GM12878 (cell line): ENCODE results near the gene RBP3. TPM values are rescaled to one million over a fixed set of nuclear protein-coding genes. Genes with fewer than 3 reads are reported as not detected.

Experiments used
- ATAC-seq: fragments of 200-7000 bp; cut with Tn5 transposase; 3 replicates; pipeline ENCODE4 v1.9.1; 2020; ENCODE audit warnings: mild to moderate bottlenecking, moderate library complexity
- BruUV-seq: library from RNA; stranded (reverse); fragments of 400-500 nt; replicated peaks from 2 replicates; lab custom pipeline; 2021; lab: Mats Ljungman, UMichigan
- CTCF ChIA-PET: fragments of 300-600 bp; sonication (Branson Sonifier 250); formaldehyde crosslinking; extraction: SDS; loops from one replicate; lab custom pipeline; 2021; ENCODE audit warnings: inconsistent platforms; lab: Yijun Ruan, JAX
- POLR2A ChIA-PET: fragments of 350-600 bp; formaldehyde crosslinking; extraction: SDS; loops from one replicate; lab custom pipeline; 2021; ENCODE audit warnings: inconsistent platforms; lab: Charles Lee
- RAD21 ChIA-PET: fragments of 300-600 bp; sonication (Branson Sonifier 250); formaldehyde crosslinking; loops from one replicate; lab custom pipeline; 2023; ENCODE audit warnings: antibody characterized with exemption; ENCODE audit not compliant: unreplicated experiment; lab: Charles Lee
- SMC1A ChIA-PET: fragments of 300-600 bp; sonication (Branson Sonifier 250); formaldehyde crosslinking; loops from one replicate; lab custom pipeline; 2023; ENCODE audit not compliant: unreplicated experiment, uncharacterized antibody; lab: Charles Lee
- DNase-seq: peaks from one replicate; pipeline ENCODE4 v3.0.0-alpha.2; 2011; ENCODE audit warnings: low read depth, low spot score
- FAIRE-seq: peaks from 3 replicates; lab custom pipeline; 2011; peaks lifted over from hg19 to GRCh38; lab: Jason Lieb, UNC
- H2AFZ ChIP-seq: 2 replicates; pipeline ENCODE4 v1.6.0; 2011; ENCODE audit warnings: low read depth, low read length, control low read depth; ENCODE audit not compliant: control insufficient read depth
- H3K27ac ChIP-seq: 2 replicates; pipeline ENCODE4 v1.5.1; 2011; ENCODE audit warnings: control low read depth; ENCODE audit not compliant: control insufficient read depth, insufficient read depth
- H3K27me3 ChIP-seq, 2 experiments: replicated peaks in 1 of 2; 2 replicates each; pipeline versions ENCODE4 v1.6.0 to v1.6.1; 2011; ENCODE audit warnings: low read length in 1 of 2; ENCODE audit not compliant: control insufficient read depth in 2 of 2, insufficient read depth in 2 of 2
- H3K36me3 ChIP-seq, 2 experiments: 2 replicates each; pipeline ENCODE4 v1.5.1; 2011; ENCODE audit warnings: low read length in 1 of 2; ENCODE audit not compliant: control insufficient read depth in 2 of 2, insufficient read depth in 2 of 2
- H3K4me1 ChIP-seq: 2 replicates; pipeline ENCODE4 v1.6.1; 2011; ENCODE audit warnings: mild to moderate bottlenecking, low read length, moderate library complexity, mixed read lengths; ENCODE audit not compliant: control insufficient read depth, insufficient read depth
- H3K4me2 ChIP-seq: 2 replicates; pipeline ENCODE4 v1.6.0; 2011; ENCODE audit warnings: control low read depth; ENCODE audit not compliant: control insufficient read depth, insufficient read depth
- H3K4me3 ChIP-seq: fragments of 200-600 bp; sonication (generic); 2 replicates; pipeline ENCODE4 v1.5.1; 2016
- H3K79me2 ChIP-seq: 2 replicates; pipeline ENCODE4 v1.6.0; 2011; ENCODE audit warnings: low read length; ENCODE audit not compliant: control insufficient read depth, insufficient read depth
- H3K9ac ChIP-seq: 2 replicates; pipeline ENCODE4 v1.8.0; 2011; ENCODE audit warnings: low read length, control low read depth, mixed read lengths; ENCODE audit not compliant: control insufficient read depth, insufficient read depth
- H3K9me3 ChIP-seq: replicated peaks from 3 replicates; pipeline ENCODE4 v1.5.1; 2011; ENCODE audit warnings: mild to moderate bottlenecking, low read length; ENCODE audit not compliant: control insufficient read depth, insufficient read depth
- H4K20me1 ChIP-seq: 2 replicates; pipeline ENCODE4 v1.6.0; 2011; ENCODE audit not compliant: control insufficient read depth, insufficient read depth
- BRCA1 ChIP-seq: IDR thresholded peaks from 2 replicates; pipeline ENCODE4 v1.6.1; 2011; ENCODE audit warnings: low read depth, low read length, improper control_type of control experiment
- CBFB ChIP-seq: IDR thresholded peaks from 2 replicates; pipeline ENCODE4 v1.6.1; 2016; ENCODE audit warnings: antibody characterized with exemption, low read depth
- FOXK2 ChIP-seq: fragments of 450-650 bp; IDR thresholded peaks from 2 replicates; pipeline ENCODE4 v1.6.1; 2017; ENCODE audit warnings: mild to moderate bottlenecking, moderate library complexity
- HDGF ChIP-seq: fragments of 450-650 bp; IDR thresholded peaks from 2 replicates; pipeline ENCODE4 v1.6.1; 2016; ENCODE audit warnings: antibody characterized with exemption
- MEF2A ChIP-seq: IDR thresholded peaks from 2 replicates; pipeline ENCODE4 v1.6.1; 2011; ENCODE audit warnings: low read depth, mild to moderate bottlenecking, low read length, moderate library complexity; ENCODE audit not compliant: insufficient read depth
- NFXL1 ChIP-seq: fragments of 450-650 bp; IDR thresholded peaks from 2 replicates; pipeline ENCODE4 v1.6.1; 2017; ENCODE audit warnings: antibody characterized with exemption, mild to moderate bottlenecking, borderline replicate concordance
- RAD51 ChIP-seq: fragments of 450-650 bp; IDR thresholded peaks from 2 replicates; pipeline ENCODE4 v1.6.1; 2016; ENCODE audit warnings: moderate library complexity, mild to moderate bottlenecking, inconsistent platforms
- SREBF2 ChIP-seq: IDR thresholded peaks from 2 replicates; pipeline ENCODE4 v1.6.1; 2012; ENCODE audit warnings: mild to moderate bottlenecking, low read length
- STAT3 ChIP-seq: IDR thresholded peaks from 2 replicates; pipeline ENCODE4 v1.6.1; 2011; ENCODE audit warnings: low read depth, low read length, improper control_type of control experiment
- WGBS: methylation state at CpG from one replicate; pipeline ENCODE4 v1.1.6; 2016; ENCODE audit warnings: low lambda C conversion rate; ENCODE audit not compliant: insufficient replicate concordance, insufficient coverage; ENCODE audit errors: missing lambda C conversion rate; 5-methylcytosine and 5-hydroxymethylcytosine counted together
- in situ Hi-C: fragments of 300-500 bp; cut with MboI; formaldehyde crosslinking; loops from 9 replicates; pipeline ENCODE4 v1.14.3; 2018; ENCODE audit warnings: mixed read lengths
- intact Hi-C: fragments of 100-400 bp; cut with micrococcal nuclease; formaldehyde crosslinking; loops from one replicate; pipeline ENCODE4 v1.14.2; 2022; ENCODE audit not compliant: unreplicated experiment
- polyA plus RNA-seq, 11 experiments: library from polyadenylated mRNA; depleted of rRNA in 4 of 11; unstranded in 6 of 11; stranded (reverse) in 5 of 11; fragments of >200 nt; fragmentation: Nextera tagmentation in 4 of 11; fragmentation: Illumina TruSeq in 1 of 11; extraction: Ambion mirVana in 4 of 11; extraction: Trizol in 1 of 11; gene quantifications; 1 replicate in 1 of 11; 2 replicates in 10 of 11; pipeline versions ENCODE4 v1.2.1 to v1.2.3, GENCODE V29; 2011 to 2016; ENCODE audit warnings: inconsistent platforms in 2 of 11, missing spikeins in 2 of 11, low read depth in 1 of 11
- total RNA-seq, 4 experiments: library from RNA; depleted of rRNA in 3 of 4; stranded (reverse); fragments of >200 nt in 3 of 4; fragmentation: Illumina TruSeq in 1 of 4; extraction: Trizol in 1 of 4; gene quantifications; 2 replicates each; pipeline versions ENCODE4 v1.2.1 to v1.2.3, GENCODE V29; 2013 to 2021
- TF ChIP-seq, protein P1 (sequence below): IDR thresholded peaks from 2 replicates; pipeline ENCODE4 v1.6.1; 2012; ENCODE audit warnings: mild to moderate bottlenecking, low read depth, low read length
- TF ChIP-seq, protein P2 (sequence below): IDR thresholded peaks from 2 replicates; pipeline ENCODE4 v1.6.1; 2011; ENCODE audit warnings: borderline replicate concordance, low read depth, mild to moderate bottlenecking, moderate library complexity, low read length; ENCODE audit not compliant: insufficient read depth, poor library complexity, severe bottlenecking
- TF ChIP-seq, protein P3 (sequence below): fragments of 450-650 bp; IDR thresholded peaks from 2 replicates; pipeline ENCODE4 v1.6.1; 2016; ENCODE audit warnings: mild to moderate bottlenecking

Gene RBP3
- total and polyA plus RNA-seq, 10 of the 15 experiments (the other 5 are each of a cell fraction or from before 2014, with no cell fraction given): not detected

DNA sequence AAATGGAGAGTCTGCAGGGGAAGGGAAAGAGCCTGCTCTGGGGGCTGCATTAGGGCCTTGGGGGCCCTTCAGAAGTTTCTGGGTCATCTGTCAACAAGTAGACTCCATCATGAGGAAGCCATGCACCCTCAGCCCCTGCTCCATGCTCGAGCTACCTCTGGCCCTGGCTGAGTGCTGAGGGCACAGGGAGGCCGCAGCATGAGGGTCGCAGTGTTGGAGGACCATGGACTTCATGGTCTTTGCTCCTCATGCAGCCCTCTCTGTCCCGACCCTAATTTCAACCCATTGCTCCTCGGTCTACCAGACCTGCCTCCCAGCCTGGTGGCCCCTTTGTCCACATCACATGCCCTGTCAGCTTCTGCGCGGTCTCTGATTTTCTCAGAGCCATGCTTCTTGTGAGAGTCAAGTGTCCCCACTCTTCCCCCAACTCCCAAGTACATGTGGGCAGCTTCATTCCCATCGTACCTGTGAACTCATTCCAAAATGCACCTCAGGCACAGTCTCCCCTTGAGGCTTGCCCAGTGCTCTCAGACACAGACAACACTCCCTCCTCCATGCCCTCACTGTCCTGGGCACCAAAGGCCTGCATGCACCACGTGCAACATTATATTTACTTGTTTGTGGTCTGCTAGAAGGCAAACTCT lies 21.2 kb downstream of the RBP3 start:
- CTCF ChIA-PET: no interaction called here
- in situ Hi-C loops: no loop called here
- TF ChIP-seq FOXK2 (no peak), CBFB (no peak), MEF2A (no peak), BRCA1 (no peak), HDGF (no peak), NFXL1 (no peak), SREBF2 (no peak), STAT3 (no peak), RAD51 (no peak)
- TF ChIP-seq, protein P1, sequence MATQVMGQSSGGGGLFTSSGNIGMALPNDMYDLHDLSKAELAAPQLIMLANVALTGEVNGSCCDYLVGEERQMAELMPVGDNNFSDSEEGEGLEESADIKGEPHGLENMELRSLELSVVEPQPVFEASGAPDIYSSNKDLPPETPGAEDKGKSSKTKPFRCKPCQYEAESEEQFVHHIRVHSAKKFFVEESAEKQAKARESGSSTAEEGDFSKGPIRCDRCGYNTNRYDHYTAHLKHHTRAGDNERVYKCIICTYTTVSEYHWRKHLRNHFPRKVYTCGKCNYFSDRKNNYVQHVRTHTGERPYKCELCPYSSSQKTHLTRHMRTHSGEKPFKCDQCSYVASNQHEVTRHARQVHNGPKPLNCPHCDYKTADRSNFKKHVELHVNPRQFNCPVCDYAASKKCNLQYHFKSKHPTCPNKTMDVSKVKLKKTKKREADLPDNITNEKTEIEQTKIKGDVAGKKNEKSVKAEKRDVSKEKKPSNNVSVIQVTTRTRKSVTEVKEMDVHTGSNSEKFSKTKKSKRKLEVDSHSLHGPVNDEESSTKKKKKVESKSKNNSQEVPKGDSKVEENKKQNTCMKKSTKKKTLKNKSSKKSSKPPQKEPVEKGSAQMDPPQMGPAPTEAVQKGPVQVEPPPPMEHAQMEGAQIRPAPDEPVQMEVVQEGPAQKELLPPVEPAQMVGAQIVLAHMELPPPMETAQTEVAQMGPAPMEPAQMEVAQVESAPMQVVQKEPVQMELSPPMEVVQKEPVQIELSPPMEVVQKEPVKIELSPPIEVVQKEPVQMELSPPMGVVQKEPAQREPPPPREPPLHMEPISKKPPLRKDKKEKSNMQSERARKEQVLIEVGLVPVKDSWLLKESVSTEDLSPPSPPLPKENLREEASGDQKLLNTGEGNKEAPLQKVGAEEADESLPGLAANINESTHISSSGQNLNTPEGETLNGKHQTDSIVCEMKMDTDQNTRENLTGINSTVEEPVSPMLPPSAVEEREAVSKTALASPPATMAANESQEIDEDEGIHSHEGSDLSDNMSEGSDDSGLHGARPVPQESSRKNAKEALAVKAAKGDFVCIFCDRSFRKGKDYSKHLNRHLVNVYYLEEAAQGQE: no peak
- TF ChIP-seq, protein P2, sequence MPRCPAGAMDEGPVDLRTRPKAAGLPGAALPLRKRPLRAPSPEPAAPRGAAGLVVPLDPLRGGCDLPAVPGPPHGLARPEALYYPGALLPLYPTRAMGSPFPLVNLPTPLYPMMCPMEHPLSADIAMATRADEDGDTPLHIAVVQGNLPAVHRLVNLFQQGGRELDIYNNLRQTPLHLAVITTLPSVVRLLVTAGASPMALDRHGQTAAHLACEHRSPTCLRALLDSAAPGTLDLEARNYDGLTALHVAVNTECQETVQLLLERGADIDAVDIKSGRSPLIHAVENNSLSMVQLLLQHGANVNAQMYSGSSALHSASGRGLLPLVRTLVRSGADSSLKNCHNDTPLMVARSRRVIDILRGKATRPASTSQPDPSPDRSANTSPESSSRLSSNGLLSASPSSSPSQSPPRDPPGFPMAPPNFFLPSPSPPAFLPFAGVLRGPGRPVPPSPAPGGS: no peak
- TF ChIP-seq, protein P3, sequence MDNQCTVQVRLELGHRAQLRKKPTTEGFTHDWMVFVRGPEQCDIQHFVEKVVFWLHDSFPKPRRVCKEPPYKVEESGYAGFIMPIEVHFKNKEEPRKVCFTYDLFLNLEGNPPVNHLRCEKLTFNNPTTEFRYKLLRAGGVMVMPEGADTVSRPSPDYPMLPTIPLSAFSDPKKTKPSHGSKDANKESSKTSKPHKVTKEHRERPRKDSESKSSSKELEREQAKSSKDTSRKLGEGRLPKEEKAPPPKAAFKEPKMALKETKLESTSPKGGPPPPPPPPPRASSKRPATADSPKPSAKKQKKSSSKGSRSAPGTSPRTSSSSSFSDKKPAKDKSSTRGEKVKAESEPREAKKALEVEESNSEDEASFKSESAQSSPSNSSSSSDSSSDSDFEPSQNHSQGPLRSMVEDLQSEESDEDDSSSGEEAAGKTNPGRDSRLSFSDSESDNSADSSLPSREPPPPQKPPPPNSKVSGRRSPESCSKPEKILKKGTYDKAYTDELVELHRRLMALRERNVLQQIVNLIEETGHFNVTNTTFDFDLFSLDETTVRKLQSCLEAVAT: no peak
- Histone ChIP-seq H3K9me3 (no peaks in the 10 kb centered on the region), H3K79me2 (no peaks in the 10 kb centered on the region), H2AFZ (no peak overlapping the region), H3K4me2 (no peak overlapping the region), H3K36me3 (no peaks in the 10 kb centered on the region), H3K27ac (no peak overlapping the region), H3K4me1 (no peaks in the 10 kb centered on the region), H3K27me3 (peaks cover 0 to 4% of the 10 kb centered on the region in 2 experiments; a peak in 2 of 4 replicates), H3K9ac (no peak overlapping the region), H4K20me1 (no peaks in the 10 kb centered on the region), H3K4me3 (no peak overlapping the region)
- no TSS peak for BruUV-seq
- intact Hi-C loops: no loop called here
- no peak for ATAC-seq
- no peak for DNase-seq
- SMC1A ChIA-PET: no interaction called here
- WGBS: 23% methylated on average over 9 of the region's 9 CpGs
- POLR2A ChIA-PET: no interaction called here
- RAD21 ChIA-PET: no interaction called here
- no peak for FAIRE-seq
